Suppressor macrophage treated with lipopolysaccharide for 1 hour (primary cell): ENCODE results near the gene SLC25A34.
A peak's percentile ranks its signal among the peaks of the same experiment; 100 is the strongest.

Experiments
- DNase-seq, 3 donors: peaks; one replicate each; pipeline ENCODE4 v3.0.0-alpha.2; 2020 to 2022

Gene SLC25A34

GRCh38 chr1:15734901-15735300 lies 1.2 kb upstream of the SLC25A34 start:
- DNase-seq = no peak

- DNase-seq = no peak
Observed at GRCh38 chr1:15735304-15736037, 587 bp upstream of the SLC25A34 start.

DNA sequence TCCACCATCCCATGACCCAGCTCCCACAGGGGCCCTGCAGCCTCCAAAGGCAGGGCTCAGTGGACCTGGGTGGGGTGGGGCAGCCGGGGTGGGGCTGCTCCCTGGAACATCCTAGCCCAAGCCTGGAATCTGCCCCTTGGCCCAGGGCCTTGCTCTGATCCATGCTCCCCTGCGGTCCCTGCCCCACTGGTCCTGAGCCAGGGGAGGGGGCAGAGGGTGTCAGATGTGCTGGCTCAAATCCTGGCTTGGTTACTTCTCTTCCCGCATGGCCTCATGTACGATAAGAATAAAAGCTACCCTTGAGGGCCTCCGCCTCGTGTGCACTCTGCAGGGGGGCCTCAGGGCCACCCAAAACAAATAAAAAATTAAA lies 819 bp downstream of the SLC25A34 start:
- no peak for DNase-seq

DNA sequence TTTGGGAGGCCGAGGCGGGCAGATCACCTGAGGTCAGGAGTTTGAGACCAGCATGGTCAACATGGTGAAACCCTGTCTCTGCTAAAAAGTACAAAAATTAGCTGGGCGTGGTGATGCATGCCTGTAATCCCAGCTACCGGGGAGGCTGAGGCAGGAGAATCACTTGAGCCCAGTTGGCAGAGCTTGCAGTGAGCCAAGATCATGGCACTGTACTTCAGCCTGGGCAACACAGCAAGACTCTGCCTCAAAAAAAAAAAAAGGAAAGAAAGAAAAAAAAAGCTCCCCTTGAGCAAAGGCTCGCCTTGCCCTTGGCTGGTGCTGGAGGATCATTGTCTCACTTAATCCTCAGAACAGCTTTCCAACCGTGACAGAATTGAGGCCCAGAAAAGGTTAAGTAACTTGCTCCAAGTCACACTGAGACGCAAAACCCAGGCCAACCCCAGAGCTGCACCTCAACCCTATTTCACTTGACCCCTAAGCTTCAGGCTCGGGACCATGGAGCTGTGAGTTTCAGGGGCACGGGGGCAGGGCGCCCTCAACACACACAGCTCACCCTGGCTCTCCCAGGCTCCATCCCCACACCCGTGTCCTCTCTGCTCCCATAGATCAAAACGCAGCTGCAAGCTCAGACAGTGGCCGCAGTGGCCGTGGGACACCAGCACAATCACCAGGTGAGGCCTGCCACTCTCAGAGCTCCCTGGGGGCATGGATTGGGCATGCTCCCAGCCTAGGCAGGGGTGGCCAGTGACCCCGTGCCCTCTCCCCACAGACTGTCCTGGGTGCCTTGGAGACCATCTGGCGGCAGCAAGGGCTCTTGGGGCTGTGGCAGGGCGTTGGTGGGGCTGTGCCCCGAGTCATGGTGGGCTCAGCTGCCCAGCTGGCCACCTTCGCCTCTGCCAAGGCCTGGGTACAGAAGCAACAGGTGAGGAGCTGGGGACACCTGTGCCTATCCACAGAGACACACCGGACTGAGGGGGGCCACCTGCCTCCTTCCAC lies 1.6 kb downstream of the SLC25A34 start:
- DNase-seq = no peak

- DNase-seq = no peak
Observed at GRCh38 chr1:15738416-15739113, 2.5 kb downstream of the SLC25A34 start.

DNA sequence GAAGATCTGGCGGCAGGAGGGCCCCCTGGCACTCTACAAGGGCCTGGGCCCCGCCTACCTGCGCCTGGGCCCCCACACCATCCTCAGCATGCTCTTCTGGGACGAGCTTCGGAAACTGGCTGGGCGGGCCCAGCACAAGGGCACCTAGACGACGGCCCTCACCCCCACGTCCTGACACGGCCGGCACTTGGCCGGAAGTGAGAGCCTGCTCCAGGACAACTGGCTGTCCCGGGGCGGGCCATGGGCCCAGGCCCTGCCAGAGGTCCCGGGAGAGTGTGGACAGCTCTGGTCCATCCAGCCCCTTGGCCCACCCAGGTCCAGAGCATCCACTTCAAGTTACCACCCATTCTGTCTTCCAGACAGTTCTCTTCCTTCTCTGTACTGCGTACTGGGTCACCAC lies 3.2 kb downstream of the SLC25A34 start:
- DNase-seq = no peak

- DNase-seq = no peak
Observed at GRCh38 chr1:15739745-15740144, 3.7 kb downstream of the SLC25A34 start.

DNA sequence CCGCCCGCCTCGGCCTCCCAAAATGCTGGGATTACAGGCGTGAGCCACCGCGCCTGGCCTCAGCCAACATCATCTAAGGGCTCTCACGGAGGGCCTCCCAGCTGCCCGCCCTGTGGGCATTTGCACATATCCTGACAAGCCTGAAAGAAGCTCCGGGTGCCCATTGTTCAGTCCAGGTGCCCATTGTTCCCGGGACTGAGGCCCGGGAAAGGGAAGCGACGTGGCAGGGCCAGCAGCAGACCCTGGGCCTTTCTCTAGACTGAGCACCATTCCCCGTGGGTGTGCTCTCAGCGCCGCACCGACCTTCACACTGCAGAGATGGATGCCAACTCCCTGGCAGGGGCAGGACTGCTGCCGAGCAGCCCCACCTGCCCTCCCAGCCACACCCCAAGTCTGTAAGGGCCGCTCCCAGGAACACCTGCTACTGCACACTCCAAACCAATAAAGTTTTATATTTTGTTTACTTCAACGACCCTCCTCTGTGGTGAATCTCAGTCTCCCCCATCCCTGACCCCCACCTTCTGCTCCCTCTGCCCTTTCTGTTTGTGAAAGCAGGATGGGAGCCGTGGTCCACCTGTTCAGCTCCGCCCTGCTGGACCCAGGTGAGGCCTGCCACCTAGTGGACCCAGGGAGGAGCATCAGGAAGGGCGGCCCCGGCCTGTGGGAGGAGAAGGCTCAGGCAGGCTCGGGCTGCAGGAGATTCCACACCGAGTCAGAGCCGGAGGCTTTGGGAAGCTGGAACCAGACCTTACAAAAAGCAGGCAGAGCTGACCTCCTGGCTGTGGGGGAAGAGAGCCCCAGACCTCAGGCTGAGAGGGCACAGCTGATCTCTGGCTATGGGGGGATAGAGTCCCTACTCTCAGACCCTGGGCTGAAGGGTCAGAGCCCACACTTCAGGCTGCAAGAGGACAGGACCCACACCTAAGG lies 5.1 kb downstream of the SLC25A34 start:
- DNase-seq = peak; percentile 53 to 68 (median 63)

- no peak for DNase-seq
Observed at GRCh38 chr1:15742339-15742801, 6.3 kb downstream of the SLC25A34 start, which contains the start of gene TMEM82. TSS of gene TMEM82 (plus strand) at chr1:15742499. CDS start at chr1:15742560, 61 bp downstream.

GRCh38 chr1:15744122-15744679 lies 8.1 kb downstream of the SLC25A34 start:
- no peak for DNase-seq

GRCh38 chr1:15747378-15747777 lies 11.3 kb downstream of the SLC25A34 start:
- DNase-seq = no peak

DNA sequence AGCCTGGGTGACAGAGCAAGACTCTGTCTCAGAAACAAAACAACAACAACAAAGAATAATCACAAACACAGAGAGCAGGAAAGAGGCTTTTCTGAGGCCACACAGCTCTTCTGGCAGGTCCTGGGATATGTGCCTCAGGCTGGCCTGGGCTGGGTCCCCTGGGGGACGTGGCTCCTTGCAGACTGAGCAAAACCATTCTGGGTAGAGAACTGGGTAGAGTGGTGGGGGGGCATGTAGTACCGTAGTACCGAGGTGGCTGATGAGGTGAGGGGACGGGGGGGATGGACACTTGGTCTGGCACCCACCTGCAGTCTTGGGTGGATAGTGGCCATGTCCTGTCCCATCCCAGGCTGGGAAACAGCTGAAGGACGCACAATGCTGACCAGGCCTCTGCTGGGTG lies 12.2 kb downstream of the SLC25A34 start:
- DNase-seq = no peak

DNA sequence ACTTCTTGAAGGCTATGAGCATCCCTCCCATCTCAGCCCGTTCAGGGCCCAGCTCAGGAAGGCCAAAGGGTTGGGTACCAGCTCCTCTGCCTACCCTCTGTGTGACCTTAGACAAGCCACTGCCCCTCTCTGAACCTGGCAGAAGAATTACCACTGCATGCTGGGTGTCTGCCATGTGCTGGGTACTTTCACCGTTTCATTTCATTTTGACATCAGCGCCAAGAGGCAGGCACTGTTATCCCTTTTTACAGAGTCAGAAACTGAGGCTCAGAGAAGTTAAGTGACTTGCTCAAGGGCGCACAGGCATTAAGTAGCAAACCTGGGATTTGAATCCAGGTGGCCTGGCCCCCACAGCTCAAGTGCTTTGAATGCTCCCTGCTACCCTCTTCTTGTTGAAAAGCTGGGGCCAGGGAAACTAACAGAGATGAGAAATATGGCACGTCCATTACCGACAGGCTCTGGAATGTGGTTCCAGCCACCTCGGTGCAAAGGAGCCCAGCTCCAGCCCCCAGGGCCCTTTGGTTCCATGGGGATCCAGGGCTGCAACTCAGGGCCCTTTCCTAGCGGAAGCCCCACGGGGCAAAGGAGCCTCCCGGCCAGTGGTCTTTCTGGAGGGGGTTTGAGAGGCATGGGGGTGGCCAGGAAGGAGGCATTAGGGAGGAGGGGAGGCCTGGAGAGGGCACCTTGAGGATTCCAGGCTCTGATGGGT lies 12.8 kb downstream of the SLC25A34 start:
- no peak for DNase-seq

GRCh38 chr1:15749399-15750291 lies 13.6 kb downstream of the SLC25A34 start:
- DNase-seq = no peak

GRCh38 chr1:15750924-15751323 lies 14.9 kb downstream of the SLC25A34 start:
- DNase-seq = no peak

GRCh38 chr1:15751717-15752116 lies 15.7 kb downstream of the SLC25A34 start:
- no peak for DNase-seq

GRCh38 chr1:15753776-15754175 lies 17.7 kb downstream of the SLC25A34 start:
- DNase-seq = no peak

DNA sequence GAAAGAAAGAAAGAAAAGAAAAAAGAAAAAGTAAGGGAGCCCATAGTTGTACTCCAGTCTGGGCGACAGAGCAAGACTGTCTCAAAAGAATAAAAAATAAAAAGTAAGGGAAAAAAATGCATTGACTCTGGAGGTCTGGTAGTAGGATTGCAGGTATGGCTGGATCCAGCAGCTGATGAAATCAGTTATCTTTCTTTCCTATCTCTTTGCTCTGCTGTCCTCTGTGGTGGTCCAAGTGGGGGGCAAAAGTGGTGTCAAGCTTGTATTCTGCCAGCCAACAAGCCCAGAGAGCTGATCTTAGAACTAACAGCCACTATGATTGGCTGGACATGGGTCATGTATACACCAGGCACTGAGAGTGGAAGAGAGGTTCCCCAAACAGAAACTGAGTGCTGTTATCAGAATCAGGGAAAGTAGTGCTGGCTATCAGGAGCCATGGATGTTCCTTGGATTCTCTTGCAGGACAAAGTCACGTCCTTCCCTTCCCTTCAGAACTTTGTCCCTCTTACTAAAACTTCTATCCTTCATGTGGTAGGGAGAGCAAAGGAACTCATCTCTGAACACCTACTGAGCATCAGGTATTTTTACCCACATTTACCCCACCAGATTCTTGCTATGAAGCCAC lies 19.1 kb downstream of the SLC25A34 start:
- no peak for DNase-seq

GRCh38 chr1:15755646-15756040 lies 19.6 kb downstream of the SLC25A34 start:
- no peak for DNase-seq
